Measurements from ENCODE around the gene MAML1. TPM values are rescaled to one million over a fixed set of nuclear protein-coding genes. Genes with fewer than 3 reads are reported as not detected.
A peak's percentile ranks its signal among the peaks of the same experiment; 100 is the strongest.

The MAML1 gene
- total RNA-seq, 1 donor from 2014 or later, result 59.1 TPM

DNA sequence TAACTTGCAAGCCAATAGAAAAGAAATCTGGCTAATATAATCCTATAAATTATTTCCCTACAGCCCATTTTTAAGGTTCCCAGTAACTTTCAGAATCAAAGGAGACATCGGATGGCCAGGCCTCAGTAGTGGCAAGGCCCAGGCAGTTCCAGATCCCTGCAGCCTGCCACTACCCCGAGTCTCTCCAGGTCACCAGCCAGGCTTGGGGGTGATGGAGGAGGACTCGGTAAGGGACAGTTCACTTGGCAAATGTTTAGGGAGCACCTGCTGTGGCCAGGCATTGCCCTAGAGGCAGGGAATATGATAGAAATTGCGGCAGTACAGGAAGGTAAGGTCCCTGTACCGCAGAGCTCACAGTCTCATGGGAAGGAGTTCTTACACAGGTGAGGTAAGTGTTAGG, 46.0 kb downstream of the MAML1 start:
- no peaks in the 10 kb centered on the region for H3K4me1 Mint-ChIP-seq
- H3K4me3 Mint-ChIP-seq, result no peak overlapping the region
- H3K27ac Mint-ChIP-seq (ENCODE audit: unreplicated experiment), result no peak overlapping the region
- no peaks in the 10 kb centered on the region for H3K9me3 Mint-ChIP-seq
- H3K27me3 Mint-ChIP-seq (ENCODE audit: low read depth), result no peaks in the 10 kb centered on the region
- no peak for DNase-seq (ENCODE audit: low read depth, low spot score)
- TF ChIP-seq, protein P1, sequence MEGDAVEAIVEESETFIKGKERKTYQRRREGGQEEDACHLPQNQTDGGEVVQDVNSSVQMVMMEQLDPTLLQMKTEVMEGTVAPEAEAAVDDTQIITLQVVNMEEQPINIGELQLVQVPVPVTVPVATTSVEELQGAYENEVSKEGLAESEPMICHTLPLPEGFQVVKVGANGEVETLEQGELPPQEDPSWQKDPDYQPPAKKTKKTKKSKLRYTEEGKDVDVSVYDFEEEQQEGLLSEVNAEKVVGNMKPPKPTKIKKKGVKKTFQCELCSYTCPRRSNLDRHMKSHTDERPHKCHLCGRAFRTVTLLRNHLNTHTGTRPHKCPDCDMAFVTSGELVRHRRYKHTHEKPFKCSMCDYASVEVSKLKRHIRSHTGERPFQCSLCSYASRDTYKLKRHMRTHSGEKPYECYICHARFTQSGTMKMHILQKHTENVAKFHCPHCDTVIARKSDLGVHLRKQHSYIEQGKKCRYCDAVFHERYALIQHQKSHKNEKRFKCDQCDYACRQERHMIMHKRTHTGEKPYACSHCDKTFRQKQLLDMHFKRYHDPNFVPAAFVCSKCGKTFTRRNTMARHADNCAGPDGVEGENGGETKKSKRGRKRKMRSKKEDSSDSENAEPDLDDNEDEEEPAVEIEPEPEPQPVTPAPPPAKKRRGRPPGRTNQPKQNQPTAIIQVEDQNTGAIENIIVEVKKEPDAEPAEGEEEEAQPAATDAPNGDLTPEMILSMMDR (conservative IDR thresholded peaks at IDR 0.05), result no peak
- peaks cover 4% of the 10 kb centered on the region for H3K36me3 Mint-ChIP-seq (ENCODE audit: low read depth)

DNA sequence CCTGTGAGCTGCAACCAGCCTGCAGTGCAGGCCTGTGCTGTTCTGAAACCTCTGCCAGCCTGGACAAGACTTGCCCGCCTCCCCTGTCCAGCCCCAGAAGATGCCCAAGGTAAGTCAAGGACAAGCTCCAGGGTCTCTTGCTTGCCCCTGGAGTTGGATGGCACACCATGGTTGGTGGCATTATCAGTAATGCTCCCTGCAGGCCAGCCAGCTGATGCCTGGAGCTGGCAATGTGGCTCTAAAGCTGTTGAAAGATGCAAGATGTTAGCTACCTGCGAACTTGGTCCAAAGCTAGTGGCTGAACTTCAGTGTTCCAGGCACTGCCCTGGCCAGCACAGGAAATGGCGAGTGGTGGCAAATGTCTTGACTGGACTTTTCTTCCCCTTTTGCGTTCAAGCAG, 47.2 kb downstream of the MAML1 start:
- Mint-ChIP-seq H3K36me3 (ENCODE audit: low read depth) (peaks cover 4% of the 10 kb centered on the region), H3K27ac (ENCODE audit: unreplicated experiment) (no peak overlapping the region), H3K27me3 (ENCODE audit: low read depth) (no peaks in the 10 kb centered on the region), H3K4me3 (no peak overlapping the region), H3K9me3 (no peaks in the 10 kb centered on the region), H3K4me1 (no peaks in the 10 kb centered on the region)
- TF ChIP-seq, protein P1 (conservative IDR thresholded peaks at IDR 0.05), result no peak
- DNase-seq (ENCODE audit: low read depth, low spot score), result no peak

DNA sequence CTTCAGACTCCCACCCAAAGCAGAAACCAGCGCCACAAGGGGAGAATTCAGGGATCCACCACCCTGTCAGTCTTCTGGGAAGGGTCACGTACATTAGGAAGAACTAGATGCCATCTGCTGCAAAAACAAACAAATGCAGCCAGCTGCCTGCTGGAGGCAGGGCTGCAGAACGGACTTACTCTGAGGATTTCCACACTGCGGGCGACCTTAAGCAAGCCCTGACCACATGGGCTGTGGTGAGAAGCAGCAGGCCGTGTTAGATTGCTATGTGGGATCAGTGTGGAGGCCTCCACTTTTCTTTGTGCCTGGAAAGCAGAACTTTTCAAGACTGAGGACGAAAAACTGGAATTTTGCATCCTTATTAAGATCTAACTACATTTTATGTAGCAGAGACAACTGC, 47.7 kb downstream of the MAML1 start:
- Mint-ChIP-seq H3K27me3 (ENCODE audit: low read depth) (no peaks in the 10 kb centered on the region), H3K4me3 (peak overlapping the region; percentile 7), H3K4me1 (no peaks in the 10 kb centered on the region), H3K27ac (ENCODE audit: unreplicated experiment) (no peak overlapping the region), H3K36me3 (ENCODE audit: low read depth) (peaks cover 4% of the 10 kb centered on the region), H3K9me3 (no peaks in the 10 kb centered on the region)
- no peak for DNase-seq (ENCODE audit: low read depth, low spot score)
- TF ChIP-seq, protein P1 (conservative IDR thresholded peaks at IDR 0.05), result no peak

DNA sequence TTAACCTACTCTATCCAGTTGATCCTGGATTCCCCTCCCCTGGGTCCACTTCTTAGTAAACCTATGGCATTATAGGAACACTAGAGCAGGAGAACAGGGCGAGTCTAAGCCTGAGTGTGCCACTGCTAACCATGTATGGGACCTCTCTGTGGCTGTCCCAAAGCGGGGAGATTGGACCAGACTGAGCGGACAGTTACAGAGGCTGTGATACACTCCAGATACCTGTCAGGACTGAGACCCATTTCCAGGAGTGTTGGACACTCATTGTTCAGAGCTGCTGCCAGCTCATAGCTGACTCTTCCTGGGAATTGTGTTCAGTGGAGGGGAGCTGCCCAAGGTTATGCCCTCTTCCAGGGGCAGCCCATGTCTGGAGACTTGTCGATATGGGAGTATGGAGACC, 49.2 kb downstream of the MAML1 start:
- no peaks in the 10 kb centered on the region for H3K9me3 Mint-ChIP-seq
- no peaks in the 10 kb centered on the region for H3K27me3 Mint-ChIP-seq (ENCODE audit: low read depth)
- peak overlapping the region; percentile 12 for H3K4me3 Mint-ChIP-seq
- no peak for DNase-seq (ENCODE audit: low read depth, low spot score)
- H3K36me3 Mint-ChIP-seq (ENCODE audit: low read depth), result peaks cover 4% of the 10 kb centered on the region
- H3K27ac Mint-ChIP-seq (ENCODE audit: unreplicated experiment), result no peak overlapping the region
- TF ChIP-seq, protein P1 (conservative IDR thresholded peaks at IDR 0.05), result no peak
- H3K4me1 Mint-ChIP-seq, result no peaks in the 10 kb centered on the region

DNA sequence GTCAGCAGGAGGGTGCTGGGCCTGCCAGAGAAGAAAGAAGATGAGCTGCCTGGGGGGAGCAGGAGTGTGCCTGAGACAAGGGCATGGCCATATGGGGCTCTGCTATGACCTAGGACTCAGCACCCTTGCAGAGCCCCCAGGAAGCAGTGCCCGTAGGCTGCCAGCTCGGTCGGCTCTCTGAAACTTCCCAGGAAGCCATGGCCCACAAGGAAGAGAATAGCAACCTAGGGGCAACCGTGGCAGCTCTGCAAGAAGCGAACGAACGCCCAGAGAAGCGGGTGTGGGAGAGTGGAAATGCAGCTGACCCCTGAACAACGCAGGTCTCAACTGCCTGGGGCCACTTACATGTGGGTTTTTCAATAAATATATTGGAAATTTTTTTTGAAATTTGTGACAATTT, 50.5 kb downstream of the MAML1 start:
- no peaks in the 10 kb centered on the region for H3K9me3 Mint-ChIP-seq
- H3K4me3 Mint-ChIP-seq, result no peak overlapping the region
- TF ChIP-seq, protein P1 (conservative IDR thresholded peaks at IDR 0.05), result no peak
- H3K4me1 Mint-ChIP-seq, result no peaks in the 10 kb centered on the region
- H3K36me3 Mint-ChIP-seq (ENCODE audit: low read depth), result peaks cover 5% of the 10 kb centered on the region
- no peaks in the 10 kb centered on the region for H3K27me3 Mint-ChIP-seq (ENCODE audit: low read depth)
- peak overlapping the region; percentile 35 for H3K27ac Mint-ChIP-seq (ENCODE audit: unreplicated experiment)
- no peak for DNase-seq (ENCODE audit: low read depth, low spot score)

DNA sequence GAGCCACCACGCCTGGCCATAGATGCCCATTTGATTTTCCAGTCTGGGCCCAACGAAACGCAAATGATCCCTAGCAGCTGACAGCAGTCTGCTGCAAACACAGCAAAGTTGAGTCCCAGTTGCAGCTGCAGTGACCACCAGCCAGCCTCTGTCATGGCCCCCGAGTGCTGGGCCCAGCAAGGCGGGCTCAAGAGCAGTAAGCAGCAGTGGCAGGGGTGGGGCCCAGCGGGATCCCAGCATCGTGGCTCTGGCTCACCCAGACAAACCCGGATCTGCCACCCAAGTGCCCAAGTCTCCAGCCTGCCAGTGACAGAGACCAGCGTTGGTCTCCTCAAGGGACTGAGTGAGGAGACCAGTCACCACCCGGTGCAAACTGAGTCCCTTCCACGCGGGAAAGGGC, 54.2 kb downstream of the MAML1 start:
- TF ChIP-seq, protein P1 (conservative IDR thresholded peaks at IDR 0.05), result no peak
- H3K36me3 Mint-ChIP-seq (ENCODE audit: low read depth), result peaks cover 4% of the 10 kb centered on the region
- no peak overlapping the region for H3K27ac Mint-ChIP-seq (ENCODE audit: unreplicated experiment)
- no peak overlapping the region for H3K4me3 Mint-ChIP-seq
- H3K27me3 Mint-ChIP-seq (ENCODE audit: low read depth), result no peaks in the 10 kb centered on the region
- no peaks in the 10 kb centered on the region for H3K9me3 Mint-ChIP-seq
- H3K4me1 Mint-ChIP-seq, result no peaks in the 10 kb centered on the region
- DNase-seq (ENCODE audit: low read depth, low spot score), result no peak
